Mesenchymal stem cell (in vitro differentiated cells and primary cell): ENCODE data around the gene ZMYM2.

ENCODE experiments used
- DNase-seq: peaks from one replicate; pipeline ENCODE4 v3.0.0-alpha.2; 2013
- H2AFZ ChIP-seq: one replicate; pipeline ENCODE4 v1.6.1; 2013; ENCODE audit warnings: low read depth, mild to moderate bottlenecking, control low read depth, inconsistent platforms, low read length, moderate library complexity
- H2AK5ac ChIP-seq: 2 replicates; pipeline ENCODE4 v1.6.1; 2013; ENCODE audit warnings: low read length, moderate library complexity, mild to moderate bottlenecking, inconsistent platforms; ENCODE audit not compliant: severe bottlenecking
- H2BK120ac ChIP-seq: one replicate; pipeline ENCODE4 v1.6.1; 2013; ENCODE audit warnings: low read depth, mild to moderate bottlenecking, inconsistent platforms, low read length, moderate library complexity
- H2BK12ac ChIP-seq, 2 experiments: one replicate each; pipeline ENCODE4 v1.6.1; 2013; ENCODE audit warnings: inconsistent platforms in 2 of 2, low read length in 2 of 2, mild to moderate bottlenecking in 2 of 2, moderate library complexity in 2 of 2, control low read depth in 1 of 2
- H2BK15ac ChIP-seq: one replicate; pipeline ENCODE4 v1.6.1; 2013; ENCODE audit warnings: mild to moderate bottlenecking, low read depth, inconsistent platforms; ENCODE audit not compliant: poor library complexity, severe bottlenecking
- H2BK5ac ChIP-seq: 2 replicates; pipeline ENCODE4 v1.6.1; 2013; ENCODE audit warnings: low read depth, mild to moderate bottlenecking, low read length, control low read depth, inconsistent platforms; ENCODE audit not compliant: poor library complexity, severe bottlenecking
- H3K14ac ChIP-seq, 2 experiments: one replicate each; pipeline ENCODE4 v1.6.1; 2013; ENCODE audit warnings: inconsistent platforms in 2 of 2, low read length in 2 of 2, control low read depth in 1 of 2, mild to moderate bottlenecking in 1 of 2, moderate library complexity in 1 of 2
- H3K18ac ChIP-seq, 2 experiments: one replicate each; pipeline ENCODE4 v1.6.1; 2013; ENCODE audit warnings: inconsistent platforms in 2 of 2, low read length in 2 of 2, control low read depth in 1 of 2, low read depth in 1 of 2, mild to moderate bottlenecking in 1 of 2
- H3K23ac ChIP-seq, 2 experiments: one replicate each; pipeline ENCODE4 v1.6.1; 2013; ENCODE audit warnings: inconsistent platforms in 2 of 2, low read length in 2 of 2, mild to moderate bottlenecking in 2 of 2, moderate library complexity in 2 of 2, control low read depth in 1 of 2
- H3K27ac ChIP-seq: 2 replicates; pipeline ENCODE4 v1.5.1; 2013; ENCODE audit warnings: mild to moderate bottlenecking, moderate library complexity, low read length, control low read depth, inconsistent platforms; ENCODE audit not compliant: poor library complexity, severe bottlenecking
- H3K27me3 ChIP-seq, 2 experiments: 2 replicates each; pipeline versions ENCODE4 v1.6.1 to v1.7.0; 2013; ENCODE audit warnings: low read length in 2 of 2, mild to moderate bottlenecking in 2 of 2, moderate library complexity in 2 of 2, control low read depth in 1 of 2, inconsistent platforms in 1 of 2; ENCODE audit not compliant: control insufficient read depth in 1 of 2, insufficient read depth in 1 of 2
- H3K36me3 ChIP-seq, 2 experiments: 2 replicates each; pipeline versions ENCODE4 v1.6.1 to v1.7.0; 2013; ENCODE audit warnings: low read length in 2 of 2, control low read depth in 1 of 2, inconsistent platforms in 1 of 2, low read depth in 1 of 2, mild to moderate bottlenecking in 1 of 2; ENCODE audit not compliant: insufficient read depth in 2 of 2, control insufficient read depth in 1 of 2
- H3K4ac ChIP-seq, 2 experiments: one replicate each; pipeline ENCODE4 v1.6.1; 2013; ENCODE audit warnings: inconsistent platforms in 2 of 2, low read length in 2 of 2, mild to moderate bottlenecking in 2 of 2, moderate library complexity in 2 of 2, control low read depth in 1 of 2, low read depth in 1 of 2
- H3K4me1 ChIP-seq: 2 replicates; pipeline ENCODE4 v1.6.1; 2013; ENCODE audit warnings: low read depth, low read length, control low read depth; ENCODE audit not compliant: control insufficient read depth, insufficient read depth
- H3K4me2 ChIP-seq: 2 replicates; pipeline ENCODE4 v1.6.1; 2013; ENCODE audit warnings: low read length, mild to moderate bottlenecking, inconsistent platforms; ENCODE audit not compliant: poor library complexity, severe bottlenecking
- H3K4me3 ChIP-seq, 2 experiments: 2 replicates each; pipeline versions ENCODE4 v1.5.1 to v1.7.0; 2013; ENCODE audit warnings: low read length in 2 of 2, mild to moderate bottlenecking in 2 of 2, control low read depth in 1 of 2, low read depth in 1 of 2; ENCODE audit not compliant: insufficient read depth in 1 of 2
- H3K79me1 ChIP-seq: replicated peaks from 2 replicates; pipeline ENCODE4 v1.6.1; 2013; ENCODE audit warnings: mild to moderate bottlenecking, control low read depth, low read length, inconsistent platforms; ENCODE audit not compliant: poor library complexity, severe bottlenecking
- H3K9ac ChIP-seq: 2 replicates; pipeline ENCODE4 v1.7.0; 2013; ENCODE audit warnings: mild to moderate bottlenecking, low read length, moderate library complexity
- H3K9me3 ChIP-seq: 2 replicates; pipeline ENCODE4 v1.7.0; 2013; ENCODE audit warnings: mild to moderate bottlenecking, low read length; ENCODE audit not compliant: control insufficient read depth
- H4K8ac ChIP-seq: one replicate; pipeline ENCODE4 v1.6.1; 2013; ENCODE audit warnings: inconsistent platforms, mild to moderate bottlenecking, low read length, moderate library complexity
- H4K91ac ChIP-seq: one replicate; pipeline ENCODE4 v1.6.1; 2013; ENCODE audit warnings: mild to moderate bottlenecking, low read length, inconsistent platforms
- WGBS: methylation state at CpG from one replicate; pipeline ENCODE4 v1.1.7; 2013; ENCODE audit warnings: mixed read lengths; 5-methylcytosine and 5-hydroxymethylcytosine counted together

Gene ZMYM2

GRCh38 chr13:19982447-19983043 lies 24.0 kb downstream of the ZMYM2 start:
- Histone ChIP-seq H2BK120ac (no peak overlapping the region), H3K9me3 (peaks cover 9% of the 10 kb centered on the region), H3K36me3 (peaks cover 25 to 60% of the 10 kb centered on the region in 2 experiments), H2AFZ (no peak overlapping the region), H4K8ac (no peak overlapping the region), H3K4me1 (peaks cover 3% of the 10 kb centered on the region), H2BK15ac (no peak overlapping the region), H3K79me1 (peaks cover 2% of the 10 kb centered on the region), H2AK5ac (no peak overlapping the region), H3K9ac (no peak overlapping the region), H3K4me2 (no peak overlapping the region), H2BK5ac (no peak overlapping the region), H2BK12ac (no peak overlapping the region), H3K14ac (no peak overlapping the region), H3K4me3 (no peak overlapping the region), H4K91ac (no peak overlapping the region), H3K27ac (no peak overlapping the region), H3K4ac (no peak overlapping the region), H3K23ac (no peak overlapping the region), H3K27me3 (no peaks in the 10 kb centered on the region), H3K18ac (no peak overlapping the region)
- DNase-seq: no peak
- WGBS: 98% methylated on average over 3 of the region's 5 CpGs

- H3K36me3 ChIP-seq: peaks cover 27 to 64% of the 10 kb centered on the region in 2 experiments
- no peak overlapping the region for H3K4me2 ChIP-seq
- peaks cover 1% of the 10 kb centered on the region for H3K9me3 ChIP-seq
- peak overlapping the region; percentile 6 for H3K9ac ChIP-seq
- DNase-seq: peak; percentile 60
- no peak overlapping the region for H2AFZ ChIP-seq
- 84% methylated on average over 4 of the region's 5 CpGs for whole genome bisulfite sequencing
- no peak overlapping the region for H3K23ac ChIP-seq
- no peak overlapping the region for H2BK15ac ChIP-seq
- H3K27ac ChIP-seq: peak overlapping the region; percentile 5
- H4K91ac ChIP-seq: no peak overlapping the region
- H3K27me3 ChIP-seq: no peaks in the 10 kb centered on the region
- H2BK120ac ChIP-seq: no peak overlapping the region
- no peak overlapping the region for H2AK5ac ChIP-seq
- no peak overlapping the region for H3K4me3 ChIP-seq
- H2BK12ac ChIP-seq: no peak overlapping the region
- no peak overlapping the region for H3K14ac ChIP-seq
- no peak overlapping the region for H3K18ac ChIP-seq
- H4K8ac ChIP-seq: no peak overlapping the region
- no peak overlapping the region for H3K4ac ChIP-seq
- peaks cover 3% of the 10 kb centered on the region for H3K79me1 ChIP-seq
- no peak overlapping the region for H2BK5ac ChIP-seq
- H3K4me1 ChIP-seq: peaks cover 6% of the 10 kb centered on the region
These were observed 26.1 kb downstream of the ZMYM2 start for GRCh38 chr13:19984430-19985218.

- H3K9ac ChIP-seq: peak overlapping the region; percentile 6
- H2AK5ac ChIP-seq: no peak overlapping the region
- no peaks in the 10 kb centered on the region for H3K27me3 ChIP-seq
- no peak overlapping the region for H4K91ac ChIP-seq
- H3K36me3 ChIP-seq: peaks cover 26 to 68% of the 10 kb centered on the region in 2 experiments
- no peaks in the 10 kb centered on the region for H3K9me3 ChIP-seq
- H2BK15ac ChIP-seq: no peak overlapping the region
- H3K4me3 ChIP-seq: no peak overlapping the region
- no peak overlapping the region for H2BK120ac ChIP-seq
- H3K4me2 ChIP-seq: no peak overlapping the region
- no peak overlapping the region for H3K18ac ChIP-seq
- H3K23ac ChIP-seq: no peak overlapping the region
- no peak overlapping the region for H4K8ac ChIP-seq
- H2AFZ ChIP-seq: no peak overlapping the region
- DNase-seq: no peak
- no peak overlapping the region for H3K14ac ChIP-seq
- H2BK5ac ChIP-seq: no peak overlapping the region
- 0% methylated on average over 1 of the region's 2 CpGs for WGBS
- no peak overlapping the region for H2BK12ac ChIP-seq
- peaks cover 5% of the 10 kb centered on the region for H3K79me1 ChIP-seq
- peaks cover 6% of the 10 kb centered on the region for H3K4me1 ChIP-seq
- H3K27ac ChIP-seq: peak overlapping the region; percentile 5
- no peak overlapping the region for H3K4ac ChIP-seq
These were observed 26.7 kb downstream of the ZMYM2 start for GRCh38 chr13:19985219-19985556.

- DNase-seq: no peak
- Histone ChIP-seq H3K79me1 (peaks cover 8% of the 10 kb centered on the region), H2BK120ac (no peak overlapping the region), H3K4me2 (no peak overlapping the region), H3K4me3 (no peak overlapping the region), H3K27ac (no peak overlapping the region), H3K36me3 (peaks cover 39 to 85% of the 10 kb centered on the region in 2 experiments), H2AK5ac (no peak overlapping the region), H3K14ac (no peak overlapping the region), H2BK12ac (no peak overlapping the region), H3K18ac (no peak overlapping the region), H4K8ac (no peak overlapping the region), H2AFZ (no peak overlapping the region), H4K91ac (no peak overlapping the region), H3K4me1 (peaks cover 5% of the 10 kb centered on the region), H3K27me3 (no peaks in the 10 kb centered on the region), H3K4ac (no peak overlapping the region), H3K9me3 (no peaks in the 10 kb centered on the region), H3K23ac (no peak overlapping the region), H2BK15ac (no peak overlapping the region), H3K9ac (no peak overlapping the region), H2BK5ac (no peak overlapping the region)
- 100% methylated on average over 2 of the region's 2 CpGs for WGBS
These were observed 33.0 kb downstream of the ZMYM2 start for GRCh38 chr13:19991531-19991930.
